ENCODE data around the gene KLF2.
"Not testable (repeated sequence)": the region's sequence is repeated elsewhere in the genome, so short reads cannot be mapped to it uniquely, and the experiment has no call there.

KLF2 gene

GRCh38 chr19:16338470-16339360, 14.1 kb downstream of the KLF2 start:
- no peak for DNase-seq

- no peak for DNase-seq
These were observed 14.7 kb downstream of the KLF2 start for GRCh38 chr19:16339361-16339725.

- DNase-seq = no peak
These were observed 15.5 kb downstream of the KLF2 start for GRCh38 chr19:16340092-16340491.

GRCh38 chr19:16340654-16341053, 16.0 kb downstream of the KLF2 start:
- DNase-seq = no peak

- no peak for DNase-seq
These were observed 17.5 kb downstream of the KLF2 start for GRCh38 chr19:16342002-16342715.

GRCh38 chr19:16343156-16343555, 18.5 kb downstream of the KLF2 start:
- no peak for DNase-seq

- no peak for DNase-seq
These were observed 20.8 kb downstream of the KLF2 start for GRCh38 chr19:16345457-16345856.

GRCh38 chr19:16347099-16347498, 22.5 kb downstream of the KLF2 start:
- not testable (repeated sequence) for DNase-seq

GRCh38 chr19:16347706-16348105, 23.1 kb downstream of the KLF2 start:
- DNase-seq = no peak

- DNase-seq = no peak
These were observed 25.0 kb downstream of the KLF2 start for GRCh38 chr19:16349551-16350152.

- DNase-seq = no peak
These were observed 26.6 kb downstream of the KLF2 start for GRCh38 chr19:16351133-16351809.

GRCh38 chr19:16355293-16356043, 30.8 kb downstream of the KLF2 start:
- no peak for DNase-seq

- DNase-seq = no peak
These were observed 33.8 kb downstream of the KLF2 start for GRCh38 chr19:16358456-16358855.

GRCh38 chr19:16359074-16359473, 34.4 kb downstream of the KLF2 start:
- DNase-seq = no peak

GRCh38 chr19:16359964-16360363, 35.3 kb downstream of the KLF2 start:
- DNase-seq = no peak

GRCh38 chr19:16360738-16361137, 36.1 kb downstream of the KLF2 start:
- no peak for DNase-seq

- no peak for DNase-seq
These were observed 36.6 kb downstream of the KLF2 start for GRCh38 chr19:16361254-16361653.

GRCh38 chr19:16361926-16362325, 37.3 kb downstream of the KLF2 start:
- DNase-seq = no peak

- no peak for DNase-seq
These were observed 38.7 kb downstream of the KLF2 start for GRCh38 chr19:16363133-16363851.

- no peak for DNase-seq
These were observed 39.2 kb downstream of the KLF2 start for GRCh38 chr19:16363852-16364230.

- DNase-seq = no peak
These were observed 39.7 kb downstream of the KLF2 start for GRCh38 chr19:16364231-16364865.

All from NCI-H774 (cell line).